Endothelial cell of umbilical vein (primary cell): ENCODE data around the gene TNN. TPM values are rescaled to one million over a fixed set of nuclear protein-coding genes. Genes with fewer than 3 reads are reported as not detected.

Experiments
- BruUV-seq: library from RNA; stranded (reverse); fragments of 400-500 nt; replicated peaks from 2 replicates; lab custom pipeline; 2021; lab: Mats Ljungman, UMichigan
- CTCF ChIA-PET: fragments of 300-600, 350-600 bp; sonication (Branson Sonifier 250); formaldehyde crosslinking; loops from one replicate; lab custom pipeline; 2021; ENCODE audit warnings: antibody characterized with exemption, inconsistent platforms; lab: Charles Lee
- POLR2A ChIA-PET: fragments of 300-600, 350-600 bp; sonication (Branson Sonifier 250); formaldehyde crosslinking; loops from one replicate; lab custom pipeline; 2021; ENCODE audit warnings: antibody characterized with exemption, inconsistent platforms; lab: Charles Lee
- DNase-seq: peaks from one replicate; pipeline ENCODE4 v3.0.0-alpha.2; 2011; ENCODE audit warnings: low read depth, low spot score
- FAIRE-seq: peaks from 2 replicates; lab custom pipeline; 2011; peaks lifted over from hg19 to GRCh38; lab: Jason Lieb, UNC
- H2AFZ ChIP-seq: 2 replicates; pipeline ENCODE4 v1.6.0; 2012; ENCODE audit warnings: low read depth, low read length, control low read depth, inconsistent platforms
- H3K27ac ChIP-seq: 2 replicates; pipeline ENCODE4 v1.5.1; 2011; ENCODE audit warnings: low read depth, mild to moderate bottlenecking, control low read depth, low read length, moderate library complexity; ENCODE audit not compliant: insufficient read depth
- H3K27me3 ChIP-seq, 2 experiments: 2 replicates each; pipeline versions ENCODE4 v1.6.0 to v1.6.1; 2011; ENCODE audit warnings: low read length in 2 of 2, mixed read lengths in 1 of 2; ENCODE audit not compliant: control insufficient read depth in 2 of 2, insufficient read depth in 2 of 2
- H3K36me3 ChIP-seq, 2 experiments: 2 replicates in 1 of 2; 3 replicates in 1 of 2; pipeline ENCODE4 v1.5.1; 2011; ENCODE audit warnings: low read length in 2 of 2, mild to moderate bottlenecking in 1 of 2, moderate library complexity in 1 of 2; ENCODE audit not compliant: control insufficient read depth in 2 of 2, insufficient read depth in 2 of 2; ENCODE audit errors: extremely low read depth in 1 of 2
- H3K4me1 ChIP-seq: 3 replicates; pipeline ENCODE4 v1.5.1; 2011; ENCODE audit warnings: mild to moderate bottlenecking, low read length; ENCODE audit not compliant: control insufficient read depth, insufficient read depth; ENCODE audit errors: extremely low read depth
- H3K4me2 ChIP-seq: 2 replicates; pipeline ENCODE4 v1.6.1; 2011; ENCODE audit warnings: low read length, control low read depth, mixed read lengths; ENCODE audit not compliant: insufficient read depth
- H3K4me3 ChIP-seq, 3 experiments: fragments of 200-600 bp in 1 of 3; sonication (generic), shearing (Covaris generic) in 1 of 3; replicated peaks in 1 of 3; 2 replicates each; pipeline ENCODE4 v1.5.1; 2011 to 2016; ENCODE audit warnings: control low read depth in 3 of 3, low read length in 3 of 3, mild to moderate bottlenecking in 2 of 3, inconsistent platforms in 1 of 3, low read depth in 1 of 3, moderate library complexity in 1 of 3; ENCODE audit not compliant: insufficient read depth in 1 of 3
- H3K79me2 ChIP-seq: 2 replicates; pipeline ENCODE4 v1.6.0; 2012; ENCODE audit warnings: low read length, inconsistent platforms; ENCODE audit not compliant: control insufficient read depth, insufficient read depth
- H3K9ac ChIP-seq: replicated peaks from 2 replicates; pipeline ENCODE3; 2011; ENCODE audit warnings: low read length, control low read depth; ENCODE audit not compliant: insufficient read depth; ENCODE audit errors: extremely low read depth
- H3K9me1 ChIP-seq: replicated peaks from 3 replicates; pipeline ENCODE4 v1.6.0; 2011; ENCODE audit warnings: mild to moderate bottlenecking, low read length; ENCODE audit not compliant: control insufficient read depth, insufficient read depth; ENCODE audit errors: extremely low read depth
- H3K9me3 ChIP-seq: replicated peaks from 2 replicates; pipeline ENCODE4 v1.5.1; 2012; ENCODE audit warnings: low read length, inconsistent platforms; ENCODE audit not compliant: control insufficient read depth, insufficient read depth
- H4K20me1 ChIP-seq: replicated peaks from 2 replicates; pipeline ENCODE3; 2011; ENCODE audit warnings: mild to moderate bottlenecking, low read length; ENCODE audit not compliant: control insufficient read depth, insufficient read depth; ENCODE audit errors: extremely low read depth
- EZH2 ChIP-seq: IDR thresholded peaks from 2 replicates; pipeline ENCODE4 v1.6.1; 2012; ENCODE audit warnings: borderline replicate concordance, low read depth, mild to moderate bottlenecking, moderate library complexity, low read length, inconsistent platforms; ENCODE audit not compliant: severe bottlenecking
- FOS ChIP-seq: IDR thresholded peaks from 2 replicates; pipeline ENCODE4 v1.6.1; 2011; ENCODE audit warnings: mild to moderate bottlenecking, low read length, moderate library complexity, borderline replicate concordance; ENCODE audit not compliant: insufficient read depth
- GATA2 ChIP-seq: IDR thresholded peaks from 2 replicates; pipeline ENCODE4 v1.7.0; 2011; ENCODE audit warnings: low read depth, mild to moderate bottlenecking, moderate library complexity, mixed read lengths, low read length; ENCODE audit not compliant: insufficient read length, insufficient read depth
- JUN ChIP-seq: IDR thresholded peaks from 2 replicates; pipeline ENCODE4 v1.6.1; 2011; ENCODE audit warnings: borderline replicate concordance, low read depth; ENCODE audit not compliant: insufficient read length, insufficient read depth
- MYC ChIP-seq: IDR thresholded peaks from one replicate; pipeline ENCODE4 v1.6.1; 2011; ENCODE audit warnings: mild to moderate bottlenecking, low read depth, low read length
- POLR2A ChIP-seq: IDR thresholded peaks from 2 replicates; pipeline ENCODE4 v1.6.1; 2012; ENCODE audit warnings: low read depth, mild to moderate bottlenecking, control low read depth, low read length
- POLR2AphosphoS5 ChIP-seq: IDR thresholded peaks from 2 replicates; pipeline ENCODE4 v1.6.1; 2012; ENCODE audit warnings: low read depth, mild to moderate bottlenecking, control low read depth, low read length, moderate library complexity; ENCODE audit not compliant: insufficient read depth
- dilution Hi-C: fragments of 300-500 bp; cut with MboI; formaldehyde crosslinking; loops from one replicate; pipeline ENCODE4 v1.15.0; 2019; ENCODE audit warnings: low sequenced_read_pairs; ENCODE audit not compliant: extremely low pct_ligation_motif_present
- intact Hi-C: fragments of 100-400 bp; cut with micrococcal nuclease; formaldehyde crosslinking; loops from one replicate; pipeline ENCODE4 v1.10.0; 2022
- polyA plus RNA-seq, 4 experiments: library from polyadenylated mRNA; depleted of rRNA in 3 of 4; stranded (reverse) in 3 of 4; unstranded in 1 of 4; fragments of >200 nt; gene quantifications; 2 replicates each; pipeline versions ENCODE4 v1.2.1 to v1.2.3, GENCODE V29; 2011 to 2012; ENCODE audit warnings: missing spikeins in 1 of 4
- total RNA-seq: library from RNA; stranded (reverse); gene quantifications from 2 replicates; pipeline ENCODE4 v1.2.3, GENCODE V29; 2021
- TF ChIP-seq, protein P1 (sequence below), 2 donors: IDR thresholded peaks; 1 replicate in 1 of 2; 2 replicates in 1 of 2; pipeline ENCODE4 v1.5.1; 2011; ENCODE audit warnings: low read length in 2 of 2, mild to moderate bottlenecking in 2 of 2, moderate library complexity in 2 of 2, control low read depth in 1 of 2, inconsistent platforms in 1 of 2, low read depth in 1 of 2; ENCODE audit not compliant: insufficient read depth in 1 of 2; ENCODE audit errors: extremely low read depth in 1 of 2
- TF ChIP-seq, protein P2 (sequence below): IDR thresholded peaks from 2 replicates; pipeline ENCODE4 v1.6.1; 2011; ENCODE audit not compliant: insufficient read depth, insufficient read length

Gene TNN
- total and polyA plus RNA-seq, 2 donors (not counting 3 experiments of a cell fraction or from before 2014, with no cell fraction given) = not detected

DNA sequence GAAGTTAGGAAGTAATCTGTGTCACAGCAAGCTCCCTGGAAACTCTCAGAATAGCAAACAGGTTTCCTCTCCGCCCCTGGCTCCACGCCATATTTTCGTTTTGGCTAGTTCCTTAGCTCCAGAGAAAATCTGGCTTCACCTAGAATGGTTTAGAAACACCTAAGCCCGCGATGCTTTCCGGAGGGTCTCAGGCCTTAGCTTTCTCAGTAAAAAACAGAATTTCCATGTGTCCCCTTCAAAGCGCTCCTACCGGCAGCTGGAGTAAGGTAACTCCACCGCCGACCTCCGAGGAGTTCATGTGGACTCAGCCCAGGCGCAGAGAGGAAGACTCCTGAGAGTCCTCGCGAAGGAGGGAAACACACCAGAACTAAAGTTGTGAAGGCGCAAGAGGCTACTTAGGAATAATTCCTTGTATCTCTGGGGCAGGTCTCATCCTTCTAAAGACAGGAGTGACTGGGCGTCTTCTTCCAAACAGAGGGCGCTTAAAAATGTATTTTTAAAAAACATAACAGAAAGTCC lies 124.5 kb downstream of the TNN start:
- dilution Hi-C loops (no loop called here), intact Hi-C loops (loop anchor here (1.0 to 2.0 kb wide), 3 partner anchors 23 to 323 kb away; no protein-coding TSS in a partner anchor)
- FAIRE-seq = peak; percentile 4
- ChIA-PET CTCF (interaction anchor here (0.6 to 3.8 kb wide), 12 partner anchors 9 to 492 kb away, joined by 3 to 16 read pairs (median 5); no protein-coding TSS in a partner anchor), POLR2A (interaction anchor here (1.0 kb wide), 1 partner anchor 23 kb away, joined by 3 read pairs; no protein-coding TSS in a partner anchor)
- peak overlapping the region; percentile 96 for H3K9ac ChIP-seq
- no peaks in the 10 kb centered on the region for H3K27me3 ChIP-seq
- no peaks in the 10 kb centered on the region for H3K36me3 ChIP-seq
- peak overlapping the region; percentile 75 for H3K27ac ChIP-seq
- TF ChIP-seq MYC (no peak), JUN (no peak), GATA2 (no peak), POLR2A (no peak), POLR2AphosphoS5 (no peak), EZH2 (no peak), FOS (no peak)
- TF ChIP-seq, protein P1, sequence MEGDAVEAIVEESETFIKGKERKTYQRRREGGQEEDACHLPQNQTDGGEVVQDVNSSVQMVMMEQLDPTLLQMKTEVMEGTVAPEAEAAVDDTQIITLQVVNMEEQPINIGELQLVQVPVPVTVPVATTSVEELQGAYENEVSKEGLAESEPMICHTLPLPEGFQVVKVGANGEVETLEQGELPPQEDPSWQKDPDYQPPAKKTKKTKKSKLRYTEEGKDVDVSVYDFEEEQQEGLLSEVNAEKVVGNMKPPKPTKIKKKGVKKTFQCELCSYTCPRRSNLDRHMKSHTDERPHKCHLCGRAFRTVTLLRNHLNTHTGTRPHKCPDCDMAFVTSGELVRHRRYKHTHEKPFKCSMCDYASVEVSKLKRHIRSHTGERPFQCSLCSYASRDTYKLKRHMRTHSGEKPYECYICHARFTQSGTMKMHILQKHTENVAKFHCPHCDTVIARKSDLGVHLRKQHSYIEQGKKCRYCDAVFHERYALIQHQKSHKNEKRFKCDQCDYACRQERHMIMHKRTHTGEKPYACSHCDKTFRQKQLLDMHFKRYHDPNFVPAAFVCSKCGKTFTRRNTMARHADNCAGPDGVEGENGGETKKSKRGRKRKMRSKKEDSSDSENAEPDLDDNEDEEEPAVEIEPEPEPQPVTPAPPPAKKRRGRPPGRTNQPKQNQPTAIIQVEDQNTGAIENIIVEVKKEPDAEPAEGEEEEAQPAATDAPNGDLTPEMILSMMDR (IDR thresholded peaks at IDR 0.05; ENCODE audit: extremely low read depth in 1 of 2, insufficient read depth in 1 of 2, low read depth in 1 of 2, low read length in 2 of 2) = no peak
- TF ChIP-seq, protein P2, sequence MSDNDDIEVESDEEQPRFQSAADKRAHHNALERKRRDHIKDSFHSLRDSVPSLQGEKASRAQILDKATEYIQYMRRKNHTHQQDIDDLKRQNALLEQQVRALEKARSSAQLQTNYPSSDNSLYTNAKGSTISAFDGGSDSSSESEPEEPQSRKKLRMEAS = no peak
- peak overlapping the region; percentile 86 for H2AFZ ChIP-seq
- H3K79me2 ChIP-seq = no peaks in the 10 kb centered on the region
- DNase-seq = peak; percentile 45
- H3K9me1 ChIP-seq = no peaks in the 10 kb centered on the region
- peak overlapping the region; percentile 96 for H3K4me2 ChIP-seq
- H3K4me3 ChIP-seq = peak overlapping the region; percentile 62 to 93 (median 87)
- H3K4me1 ChIP-seq = peaks cover 13% of the 10 kb centered on the region
- H3K9me3 ChIP-seq = no peaks in the 10 kb centered on the region
- BruUV-seq = TSS peak; percentile 74
- H4K20me1 ChIP-seq = no peaks in the 10 kb centered on the region
